ENCODE results near the gene RPS2.
"Not testable (repeated sequence)": the region's sequence is repeated elsewhere in the genome, so short reads cannot be mapped to it uniquely, and the experiment has no call there.

RPS2 gene

DNA sequence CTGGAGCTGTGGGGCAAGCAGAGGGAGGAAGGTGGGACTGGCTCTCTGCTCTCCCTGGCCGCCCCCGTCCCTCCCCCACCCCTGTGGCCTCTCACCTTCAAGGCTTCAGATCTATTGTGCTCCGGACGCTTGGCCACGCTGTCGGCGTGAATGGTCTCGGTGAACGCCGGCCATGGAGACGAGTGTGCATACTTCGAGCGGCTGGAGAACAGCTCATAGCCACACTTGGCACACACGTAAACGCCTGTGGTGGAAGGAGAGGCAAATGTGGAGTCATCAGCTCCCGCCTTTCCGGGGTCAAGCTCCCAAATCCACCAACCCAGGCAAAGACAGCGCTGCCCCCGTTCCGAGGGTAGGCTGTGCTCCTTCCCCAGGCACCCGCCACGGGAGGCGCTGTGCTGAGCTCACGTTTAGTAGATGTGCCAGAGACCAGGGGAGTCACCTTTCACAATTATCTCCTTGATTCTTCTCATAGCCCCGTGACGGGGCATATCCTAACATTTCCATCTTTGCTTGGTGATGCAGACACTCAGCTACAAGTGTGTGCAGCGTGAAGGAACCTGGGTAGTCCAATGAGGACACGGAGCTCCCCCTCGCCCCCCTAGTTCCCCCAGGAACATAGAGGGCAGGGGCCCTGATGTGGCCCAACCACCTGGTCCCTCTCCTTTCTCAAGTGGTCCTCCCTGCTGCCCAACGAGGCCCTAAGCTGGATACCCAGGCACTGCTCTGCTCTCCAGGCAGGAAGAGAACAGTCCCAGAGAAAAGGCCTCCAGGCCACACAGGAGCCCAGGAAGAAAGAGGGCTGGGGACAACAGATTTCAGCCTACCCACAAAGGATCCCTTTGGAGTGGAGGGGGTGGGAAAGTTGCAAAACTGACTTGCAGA lies 23.2 kb downstream of the RPS2 start:
- DNase-seq (ENCODE audit: low read depth), result no peak

DNA sequence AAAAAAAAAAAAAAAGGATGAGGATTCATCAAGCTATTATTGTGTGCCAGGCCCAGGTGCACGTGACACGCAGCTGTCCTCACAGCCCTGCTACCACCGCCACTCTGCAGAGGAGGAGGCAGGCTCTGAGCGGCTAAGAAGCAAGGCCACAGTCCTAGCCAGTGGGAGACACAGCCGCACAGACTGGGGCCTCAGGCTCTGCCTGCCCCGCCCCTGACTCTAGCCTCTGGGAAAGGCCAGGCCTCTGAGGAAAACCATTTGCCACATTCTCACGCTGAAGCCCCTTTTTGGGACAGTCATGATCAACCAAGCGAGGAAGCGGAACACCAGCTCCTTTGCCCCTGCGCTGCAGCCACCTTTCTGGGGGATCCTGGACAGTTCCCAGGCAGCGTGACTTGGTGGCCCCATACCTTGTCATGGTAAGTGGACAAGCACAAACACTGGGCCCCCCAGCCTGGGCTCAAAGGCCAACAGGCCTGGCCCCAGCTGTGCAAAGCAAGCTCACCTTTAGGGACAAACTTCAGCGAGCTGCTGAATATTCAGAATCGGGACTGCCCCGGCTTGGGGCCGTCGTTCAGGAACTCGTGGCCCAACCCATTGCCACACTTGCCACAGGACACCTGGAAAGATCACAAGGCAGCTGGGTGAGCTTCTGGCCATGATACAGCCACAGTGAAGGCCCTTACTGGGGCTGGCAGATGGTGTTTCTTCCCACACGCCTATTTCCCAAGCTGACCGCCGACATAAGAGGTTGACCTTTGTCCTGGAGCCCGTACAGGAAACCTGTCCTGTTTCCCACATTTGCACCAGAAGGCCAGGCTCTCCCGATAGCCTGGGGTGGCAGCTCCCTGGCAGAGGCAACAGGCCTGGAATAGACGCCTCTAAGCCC lies 24.1 kb downstream of the RPS2 start:
- DNase-seq (ENCODE audit: low read depth), result no peak

- DNase-seq (ENCODE audit: low read depth), result not testable (repeated sequence)
Observed at GRCh38 chr16:1939833-1940232, 24.8 kb downstream of the RPS2 start.

GRCh38 chr16:1938910-1939309 lies 25.7 kb downstream of the RPS2 start:
- DNase-seq (ENCODE audit: low read depth), result no peak

DNA sequence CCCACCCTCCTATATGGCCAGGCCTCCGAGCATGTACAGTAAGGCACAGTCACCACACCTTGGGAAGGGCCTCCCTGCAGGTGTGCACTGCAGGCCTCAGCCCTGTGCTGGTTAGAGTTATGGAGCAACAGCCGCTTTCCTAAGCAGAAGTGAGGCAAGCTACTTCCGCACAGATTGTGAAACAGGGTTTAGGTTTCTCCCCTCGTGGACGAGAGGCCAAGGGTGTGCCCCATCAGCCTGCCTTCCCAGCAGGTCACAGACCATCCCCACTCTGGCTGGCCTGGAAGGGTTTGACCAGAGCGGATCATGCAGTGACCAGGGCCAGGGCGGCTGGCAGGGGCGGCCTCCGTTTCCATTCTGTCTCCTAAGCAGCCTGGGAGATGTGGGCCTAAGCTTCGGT lies 26.3 kb downstream of the RPS2 start:
- no peak for DNase-seq (ENCODE audit: low read depth)

DNA sequence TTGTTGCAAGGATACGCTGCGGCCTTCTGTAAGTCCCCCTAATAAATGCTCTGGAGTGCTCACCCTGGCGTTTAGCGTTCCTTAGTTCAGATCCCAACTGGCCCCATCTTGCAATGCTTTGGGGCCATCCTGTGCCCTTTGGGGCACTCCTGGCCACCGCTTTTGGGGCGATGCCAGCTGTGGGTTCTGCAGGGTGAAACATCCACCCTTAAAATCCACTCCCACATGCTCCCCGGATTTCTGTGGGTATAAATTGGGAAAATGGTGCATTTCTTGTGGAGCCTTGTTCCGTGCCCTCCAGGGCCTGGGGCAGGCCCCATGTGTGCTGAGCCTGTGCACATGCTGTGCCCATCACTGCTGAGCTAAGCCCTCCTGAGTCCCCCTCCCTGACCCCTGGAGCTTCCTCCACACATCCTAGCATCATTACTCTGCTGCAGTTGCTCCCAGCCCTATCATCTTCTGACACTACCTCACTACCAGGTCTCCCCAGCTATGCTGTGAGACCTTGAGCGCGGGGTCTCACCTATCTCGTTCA lies 27.6 kb downstream of the RPS2 start:
- DNase-seq (ENCODE audit: low read depth), result no peak

DNA sequence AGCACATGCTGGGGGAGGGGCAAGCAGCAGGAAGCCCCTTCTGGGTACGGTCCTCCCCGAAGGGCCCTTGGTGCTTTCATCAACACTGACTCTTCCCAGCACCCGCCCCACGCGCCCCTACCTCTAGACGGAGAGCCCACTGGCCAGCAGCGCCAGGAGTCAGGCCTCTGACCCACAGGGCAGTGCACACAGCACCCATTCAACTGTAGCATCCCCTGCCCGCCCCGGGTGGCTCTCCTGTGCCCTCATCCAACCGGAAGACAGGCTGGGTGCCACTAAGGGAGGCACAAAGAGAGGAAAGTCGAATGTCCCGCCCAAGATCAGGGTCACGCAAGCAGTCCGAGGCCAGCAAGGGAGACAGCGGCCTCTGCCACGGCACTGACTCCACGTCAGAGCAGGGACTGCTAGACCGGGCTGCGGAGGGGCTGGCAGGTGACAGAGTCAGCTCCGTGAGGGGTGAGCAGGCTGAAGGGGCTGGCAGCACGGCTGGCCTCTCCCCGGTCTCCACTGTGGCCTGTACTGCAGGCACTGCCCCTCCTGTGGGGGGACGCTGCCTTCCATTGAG lies 31.4 kb downstream of the RPS2 start:
- no peak for DNase-seq (ENCODE audit: low read depth)

DNA sequence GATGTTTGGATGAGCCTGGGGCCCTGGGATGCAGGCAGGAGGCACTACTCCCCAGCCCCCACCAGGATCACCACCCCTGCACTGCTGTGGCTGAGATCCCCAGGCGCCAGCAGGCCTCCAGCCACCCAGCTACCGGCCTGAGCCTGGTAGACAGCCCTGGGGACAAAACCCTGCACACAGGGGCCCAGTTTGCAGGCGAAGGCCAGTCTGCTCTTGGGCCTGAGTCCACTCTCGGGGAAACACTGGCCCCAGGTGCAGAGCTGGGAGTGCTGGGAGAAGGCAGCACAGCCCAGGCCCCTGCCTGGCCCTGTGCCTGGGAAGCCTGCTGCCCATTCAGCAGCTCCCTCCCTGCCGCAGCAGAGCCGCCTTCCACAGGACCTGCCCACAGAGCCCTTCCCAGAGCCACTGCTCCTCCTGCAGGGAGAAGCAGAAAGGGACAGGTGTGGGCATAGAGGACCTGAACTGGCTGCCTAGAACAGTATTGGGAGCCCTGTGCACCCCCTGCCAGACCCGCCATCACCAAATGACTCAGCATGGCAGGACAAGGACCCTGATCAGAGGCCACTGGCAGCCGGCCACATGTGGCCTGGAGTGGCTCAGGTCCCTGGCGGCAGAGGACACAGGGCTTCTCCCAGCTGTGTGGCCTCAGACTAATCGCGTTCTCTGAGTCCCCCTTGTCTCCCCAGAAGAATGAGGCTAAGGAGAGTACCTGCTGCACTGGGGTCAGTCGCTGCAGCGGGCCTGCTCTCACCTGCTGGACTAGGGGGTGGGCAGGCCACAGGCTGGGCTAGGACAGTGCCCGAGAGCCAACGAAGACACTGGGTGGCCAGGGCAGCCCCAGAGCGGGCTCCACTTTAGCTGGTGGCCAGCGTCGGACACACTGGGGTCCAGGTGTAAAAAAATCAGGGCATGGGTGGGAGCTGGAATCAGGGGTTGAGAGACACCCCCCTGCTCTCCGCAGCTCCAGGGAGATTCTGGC lies 32.3 kb downstream of the RPS2 start:
- no peak for DNase-seq (ENCODE audit: low read depth)

DNA sequence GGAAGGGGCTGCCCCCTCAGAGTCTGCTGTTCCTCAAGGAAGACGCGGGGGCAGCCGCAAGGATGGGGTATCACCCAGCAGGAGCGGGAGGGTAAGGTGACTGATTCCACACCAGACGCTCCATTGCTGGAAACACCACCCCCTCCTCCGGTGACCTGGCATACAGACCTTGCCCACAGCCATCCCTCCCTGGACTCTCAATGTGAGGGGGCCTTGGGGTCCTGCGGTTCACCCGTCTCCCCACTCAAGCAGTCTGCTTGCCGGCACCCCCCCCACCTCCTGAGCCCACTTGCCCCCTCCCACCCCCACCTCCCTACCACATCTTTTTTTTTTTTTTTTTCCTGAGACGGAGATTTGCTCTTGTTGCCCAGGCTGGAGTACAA lies 34.3 kb downstream of the RPS2 start:
- DNase-seq (ENCODE audit: low read depth), result no peak

- DNase-seq (ENCODE audit: low read depth), result peak; percentile 90
Observed at GRCh38 chr16:1929578-1930337, 34.9 kb downstream of the RPS2 start.

DNA sequence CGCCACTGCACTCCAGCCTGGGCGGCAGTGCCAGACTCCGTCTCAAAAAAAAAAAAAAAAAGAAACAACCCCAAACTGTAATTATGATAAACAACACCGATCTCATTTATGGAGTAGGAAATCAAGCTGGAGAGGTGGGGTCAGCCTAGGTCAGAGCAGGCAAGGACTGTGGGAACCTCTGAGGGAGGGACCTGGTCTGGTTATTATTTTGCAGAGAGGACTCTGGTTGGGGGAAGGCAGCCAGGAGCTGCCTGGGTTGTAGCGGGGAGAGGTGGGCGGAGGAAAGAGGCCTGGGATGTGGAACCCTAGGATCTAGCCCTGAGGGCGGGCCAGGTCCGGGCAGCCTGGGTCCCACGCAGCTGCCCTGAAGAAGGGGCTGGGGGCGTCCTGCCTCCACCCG lies 35.5 kb downstream of the RPS2 start:
- DNase-seq (ENCODE audit: low read depth), result no peak

DNA sequence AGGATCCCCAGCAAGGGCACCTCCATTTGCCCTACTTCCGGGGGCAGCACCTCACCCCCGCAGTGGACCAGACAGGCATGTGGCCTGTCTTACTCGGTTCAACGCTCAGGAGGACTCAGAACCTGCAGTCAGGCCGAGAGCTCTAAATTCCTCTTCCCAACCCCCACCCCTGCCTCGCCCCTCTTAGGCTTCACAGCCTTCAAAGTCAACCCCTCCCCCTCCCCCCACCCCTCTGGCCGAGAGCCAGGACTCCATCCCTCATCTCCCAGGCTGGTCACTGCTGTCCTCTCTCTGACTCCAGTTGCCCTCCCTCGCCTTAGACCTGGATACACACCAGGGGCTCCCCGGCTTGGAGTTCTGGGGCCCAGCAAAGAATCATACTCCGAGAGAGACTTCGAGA lies 38.4 kb downstream of the RPS2 start:
- no peak for DNase-seq (ENCODE audit: low read depth)

DNA sequence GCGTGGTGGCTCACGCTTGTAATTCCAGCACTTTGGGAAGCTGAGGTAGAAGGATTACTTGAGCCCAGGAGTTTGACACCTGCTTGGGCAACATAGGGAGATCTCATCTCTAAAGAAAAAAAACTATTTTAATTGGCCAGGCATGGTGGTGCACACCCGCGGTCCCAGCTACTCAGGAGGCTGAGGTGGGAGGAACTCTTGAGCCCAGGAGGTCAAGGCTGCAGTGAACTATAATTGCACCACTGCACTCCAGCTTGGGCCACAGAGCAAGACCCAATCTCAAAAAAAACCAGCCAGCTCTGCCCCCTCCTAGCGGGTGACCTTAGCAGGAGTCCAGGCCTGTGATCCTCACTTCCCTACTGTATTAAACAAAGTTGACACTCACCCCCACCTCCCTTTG lies 40.5 kb downstream of the RPS2 start:
- DNase-seq (ENCODE audit: low read depth), result no peak

- no peak for DNase-seq (ENCODE audit: low read depth)
Observed at GRCh38 chr16:1923299-1924034, 41.2 kb downstream of the RPS2 start.

DNA sequence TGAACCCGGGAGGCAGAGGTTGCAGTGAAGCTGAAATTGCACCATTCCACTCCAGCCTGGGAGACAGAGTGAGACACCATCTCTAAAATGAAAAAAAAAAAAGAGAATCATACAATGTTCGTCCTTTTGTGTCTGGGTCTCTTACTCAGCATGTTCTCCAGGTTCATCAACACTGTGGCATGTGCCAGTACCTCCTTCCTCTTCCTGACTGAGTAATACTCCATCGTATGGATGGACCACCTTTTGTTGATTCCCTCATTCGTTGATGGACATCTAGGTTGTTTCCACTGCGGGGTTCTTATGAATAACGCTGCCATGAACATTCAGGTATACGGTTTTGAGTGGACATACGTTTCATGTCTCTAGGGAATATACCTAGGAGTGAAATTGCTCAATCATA lies 42.3 kb downstream of the RPS2 start:
- DNase-seq (ENCODE audit: low read depth), result no peak

DNA sequence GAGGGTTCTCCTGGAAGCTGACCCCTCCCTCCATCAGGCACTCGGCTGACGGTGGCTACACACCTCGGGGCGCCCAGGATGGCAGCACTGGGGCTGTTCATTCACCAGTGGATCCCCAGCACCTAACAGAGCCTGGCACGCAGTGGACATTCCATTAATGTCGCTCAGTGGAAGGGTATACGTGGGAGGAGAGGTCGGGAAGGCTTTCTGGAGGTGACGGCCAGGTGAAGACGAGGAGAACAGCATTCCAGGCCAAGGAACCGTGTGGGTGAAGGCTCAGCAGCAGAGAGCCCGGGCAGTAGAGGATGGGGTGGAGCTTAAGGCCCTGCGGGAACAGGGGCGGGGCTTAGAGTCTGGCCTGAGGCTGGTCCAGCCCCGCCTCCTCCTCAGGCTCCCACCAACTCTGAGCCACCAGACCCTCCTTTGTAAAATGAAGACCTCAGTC lies 43.9 kb downstream of the RPS2 start:
- DNase-seq (ENCODE audit: low read depth), result no peak

GRCh38 chr16:1920122-1920521 lies 44.5 kb downstream of the RPS2 start:
- DNase-seq (ENCODE audit: low read depth), result not testable (repeated sequence)

DNA sequence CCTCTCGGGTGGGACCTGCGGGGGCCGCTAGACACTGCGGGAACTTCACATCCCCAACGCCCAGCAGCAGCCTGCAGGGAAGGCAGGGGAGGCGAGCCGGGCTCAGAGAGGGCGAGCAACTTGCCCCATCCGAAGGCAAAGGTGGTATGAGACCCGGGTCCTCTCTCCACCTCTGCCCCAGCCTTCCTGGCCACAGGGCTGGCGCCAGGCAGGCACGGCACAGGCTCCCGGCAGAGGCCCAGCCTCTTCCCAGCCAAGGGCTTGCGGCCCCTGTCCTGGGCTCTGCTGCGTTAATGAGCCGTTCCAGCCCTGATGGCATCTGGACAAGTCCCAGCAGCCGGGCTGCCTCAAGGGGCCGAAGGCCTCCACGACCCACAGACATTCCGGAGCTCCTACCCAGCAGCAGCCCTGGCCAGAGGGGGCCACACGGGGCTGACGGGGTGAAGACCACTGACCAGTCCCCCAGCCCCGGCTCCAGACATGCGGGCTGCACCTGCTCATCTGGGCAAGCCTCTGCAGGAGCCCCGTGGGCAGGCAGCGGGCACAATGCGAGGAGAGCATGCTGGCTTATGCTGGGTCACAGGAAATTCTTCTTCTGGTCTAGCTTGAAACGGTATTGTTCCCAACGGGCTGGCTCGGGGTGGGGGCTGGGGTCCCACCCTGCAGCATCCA lies 45.2 kb downstream of the RPS2 start:
- DNase-seq (ENCODE audit: low read depth), result no peak

All from stimulated activated CD8-positive, alpha-beta memory T cell treated with anti-CD3 and anti-CD28 coated beads, Interleukin-12 subunit alpha, Interleukin-12 subunit beta, amount 100 ng/mL, for 1 hour (primary cell).